HG03565 (cell line): ENCODE data around the gene ZNF575.
"Not testable (repeated sequence)": the region's sequence is repeated elsewhere in the genome, so short reads cannot be mapped to it uniquely, and the experiment has no call there.

Source experiments
- ATAC-seq: cut with Tn5 transposase; IDR thresholded peaks from one replicate; pipeline ENCODE4 v1.9.1; 2021; ENCODE audit warnings: mild to moderate bottlenecking, moderate library complexity; ENCODE audit not compliant: unreplicated experiment

Gene ZNF575

DNA sequence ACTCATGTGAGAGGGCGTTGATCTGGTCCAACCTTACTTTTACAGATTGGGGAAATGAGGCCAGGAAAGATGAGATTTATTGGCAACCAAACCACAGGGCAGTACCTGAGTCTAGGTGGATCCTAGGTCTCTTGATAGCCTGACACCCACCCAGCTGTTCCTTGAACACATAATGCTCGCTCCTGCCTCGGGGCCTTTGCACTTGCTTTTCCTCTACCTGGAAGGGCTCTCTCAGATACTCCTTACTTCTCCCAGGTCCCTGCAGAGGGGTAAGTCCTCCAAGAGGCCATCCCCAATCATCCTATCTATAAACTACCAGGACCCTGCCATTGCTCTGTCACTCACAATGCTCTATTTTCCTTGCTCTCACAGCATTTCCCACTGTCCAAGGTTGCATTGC is 7.4 kb downstream of the ZNF575 start:
- ATAC-seq, result no peak

DNA sequence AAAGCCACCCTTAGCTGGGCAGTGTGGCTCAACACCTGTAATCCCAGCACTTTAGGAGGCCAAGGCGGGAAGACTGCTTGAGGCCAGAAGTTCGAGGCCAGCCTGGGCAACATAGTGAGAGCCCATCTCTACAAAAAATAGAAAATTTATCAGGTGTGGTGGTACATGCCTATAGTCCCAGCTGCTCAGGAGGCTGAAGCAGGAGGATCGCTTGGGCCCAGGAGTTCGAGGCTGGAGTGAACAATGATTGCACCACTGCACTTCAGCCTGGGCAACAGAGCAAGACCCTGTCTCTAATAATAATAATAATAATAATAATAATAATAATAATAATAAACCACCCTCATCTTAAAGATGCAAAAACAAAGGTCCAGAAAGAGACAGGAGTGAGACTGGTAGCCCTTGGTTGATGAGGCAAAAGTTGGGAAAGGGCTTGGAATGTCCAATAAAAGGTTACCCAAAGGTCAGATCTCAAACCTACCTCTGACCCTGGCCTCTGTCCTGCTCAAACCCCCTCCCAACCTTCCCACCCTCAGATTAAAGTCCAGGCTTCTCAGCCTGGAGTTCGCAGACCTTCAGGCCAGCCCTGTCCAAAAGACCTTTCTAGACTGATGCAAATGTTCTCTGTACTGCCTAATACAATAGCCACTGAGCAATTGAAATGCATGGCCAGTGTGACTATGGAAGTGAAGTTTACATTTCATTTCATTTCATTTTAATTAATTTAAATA is 9.1 kb downstream of the ZNF575 start:
- ATAC-seq, result no peak

DNA sequence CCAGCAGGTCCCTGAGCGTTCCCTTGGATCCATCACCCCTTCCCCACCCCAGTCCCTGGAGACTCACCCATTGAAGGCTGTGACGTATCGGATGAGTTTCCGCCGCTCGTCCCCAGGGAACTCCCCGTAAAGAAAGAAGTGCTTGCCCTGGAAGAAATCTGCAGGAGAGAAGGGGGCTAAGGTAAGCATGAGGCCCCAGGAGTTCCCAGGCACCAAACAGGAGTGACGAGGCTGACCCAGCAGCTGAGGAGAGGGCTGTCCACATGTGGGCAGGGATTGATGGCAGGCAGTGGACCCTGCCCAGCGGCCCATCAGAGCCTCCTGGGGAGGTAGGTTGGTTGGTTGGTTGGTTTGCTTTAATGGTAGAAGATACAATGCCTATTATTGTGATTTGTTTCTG is 11.1 kb downstream of the ZNF575 start:
- ATAC-seq, result no peak

DNA sequence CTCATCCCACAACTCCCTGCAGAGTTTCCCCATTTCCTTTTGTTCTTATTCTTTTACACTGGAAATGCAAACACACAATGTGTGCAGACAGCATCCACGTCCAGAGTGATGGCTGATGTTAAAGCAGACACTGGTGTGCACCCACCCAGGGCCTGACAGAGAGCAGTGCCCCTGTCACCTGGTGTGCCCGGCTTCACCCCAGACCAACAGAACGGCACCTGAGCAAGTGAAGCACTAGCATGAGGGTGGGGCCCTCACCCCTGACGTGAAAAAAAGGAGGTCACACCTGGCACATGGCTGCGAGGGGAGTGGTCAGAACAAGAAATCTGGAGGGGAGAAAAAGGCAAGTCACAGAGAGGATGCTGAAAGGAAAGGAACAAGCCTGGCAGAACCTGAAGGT is 12.3 kb downstream of the ZNF575 start:
- no peak for ATAC-seq

DNA sequence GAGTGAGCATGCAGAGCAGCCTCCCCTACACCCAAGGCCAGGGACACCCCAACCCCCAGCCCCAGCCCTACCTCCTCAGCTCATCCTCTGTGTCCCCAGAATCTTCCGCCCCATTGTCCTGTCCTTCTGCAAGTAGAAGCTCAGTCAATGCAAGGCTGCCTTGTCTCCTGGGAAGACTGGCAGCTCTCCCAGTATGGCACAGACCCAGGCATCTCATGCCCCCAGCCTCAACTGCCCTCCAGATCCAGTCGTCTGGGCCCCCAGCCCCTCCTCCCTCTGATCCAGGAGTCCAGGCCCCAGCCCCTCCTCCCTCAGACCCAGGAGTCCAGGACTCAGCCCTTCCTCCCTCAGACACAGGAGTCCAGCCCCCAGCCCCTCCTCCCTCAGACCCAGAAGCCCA is 13.0 kb downstream of the ZNF575 start:
- ATAC-seq, result no peak

DNA sequence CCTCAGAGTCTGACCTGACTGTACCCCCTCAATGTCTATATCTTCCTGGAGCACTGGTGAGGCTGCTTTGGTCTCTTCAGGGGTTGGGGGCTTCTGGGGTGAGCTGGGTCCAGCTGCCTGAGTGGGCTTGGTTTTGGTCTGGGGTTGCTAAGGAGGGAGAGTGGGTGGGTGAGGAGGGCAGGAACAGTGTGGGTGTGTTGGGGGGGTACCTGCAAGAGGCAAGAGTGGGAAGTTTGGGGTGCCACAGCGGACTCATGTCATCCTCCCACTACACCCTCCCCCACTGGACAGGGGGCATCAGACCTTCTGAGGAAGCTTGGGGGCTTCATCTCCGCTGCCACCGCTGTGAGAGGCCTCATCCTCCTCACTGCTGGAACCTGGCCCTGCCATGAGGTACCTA is 13.6 kb downstream of the ZNF575 start:
- no peak for ATAC-seq

DNA sequence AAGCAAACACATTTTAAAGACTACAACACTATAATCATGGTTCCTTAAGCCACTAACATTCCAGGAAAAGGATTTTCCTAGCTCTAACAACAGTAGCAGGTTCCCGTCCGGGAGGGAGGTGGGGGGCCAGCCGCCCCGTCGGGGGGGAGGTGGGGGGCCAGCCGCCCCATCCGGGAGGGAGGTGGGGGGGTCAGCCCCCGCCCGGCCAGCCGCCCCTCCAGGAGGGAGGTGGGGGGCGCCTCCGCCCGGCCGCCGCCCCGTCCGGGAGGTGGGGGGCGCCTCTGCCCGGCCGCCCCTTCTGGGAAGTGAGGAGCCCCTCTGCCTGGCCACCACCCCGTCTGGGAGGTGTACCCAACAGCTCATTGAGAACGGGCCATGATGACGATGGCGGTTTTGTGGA is 14.9 kb downstream of the ZNF575 start:
- not testable (repeated sequence) for ATAC-seq

DNA sequence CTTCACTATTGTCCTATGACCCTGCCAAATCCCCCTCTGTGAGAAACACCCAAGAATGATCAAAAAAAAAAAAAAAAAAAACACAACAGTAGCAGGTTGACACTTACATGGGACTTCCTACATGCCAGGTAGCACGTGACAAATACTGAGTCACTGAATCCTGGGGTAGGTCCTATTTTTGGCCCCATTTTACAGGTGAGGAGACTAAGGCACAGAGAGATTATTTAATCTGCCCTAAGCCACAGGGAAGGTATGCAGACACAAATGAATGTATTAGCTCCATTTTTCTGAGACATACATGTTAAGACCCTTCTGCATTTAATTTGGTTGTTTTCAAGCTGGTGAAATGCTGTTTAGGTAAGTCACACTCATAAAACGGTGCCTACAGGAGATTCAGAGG is 15.7 kb downstream of the ZNF575 start:
- no peak for ATAC-seq

DNA sequence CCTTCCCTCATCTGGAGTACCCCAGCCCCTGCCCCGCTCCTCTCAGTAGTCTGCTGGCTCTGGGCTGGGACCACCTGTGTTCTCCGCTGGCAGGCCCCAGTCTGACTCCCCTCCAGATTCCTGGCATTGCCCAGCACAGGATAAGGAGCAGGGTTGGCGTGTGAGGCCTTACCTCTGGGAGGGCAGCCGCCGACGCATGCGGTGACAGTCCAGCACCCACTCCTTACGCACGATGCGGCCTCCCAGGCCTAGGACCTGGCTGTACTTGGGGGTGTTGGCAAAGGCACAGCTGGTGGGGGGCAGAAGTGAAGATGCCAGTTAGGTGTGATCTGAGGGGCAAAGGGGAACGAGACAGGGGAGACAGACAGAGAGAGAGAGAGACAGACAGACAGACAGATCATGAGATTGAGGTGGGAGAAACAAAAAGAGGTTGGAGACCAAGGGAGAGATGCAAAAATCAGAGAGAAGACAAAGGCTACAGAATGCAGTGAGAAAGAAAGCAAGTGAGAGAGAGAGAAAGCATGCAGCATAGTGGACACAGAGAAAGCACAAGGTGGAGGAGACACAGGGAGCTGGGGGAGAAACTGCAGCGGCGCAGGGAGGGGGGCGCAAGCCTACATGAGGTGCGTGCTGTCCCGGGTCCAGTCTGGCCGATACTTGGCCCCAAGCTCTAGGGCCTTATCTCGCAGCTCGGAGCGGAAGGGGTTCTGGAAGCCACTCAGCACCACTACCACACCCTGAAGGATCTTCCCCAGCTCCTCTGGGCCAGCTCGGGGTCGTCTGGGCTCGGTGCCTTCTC is 18.6 kb downstream of the ZNF575 start:
- no peak for ATAC-seq

DNA sequence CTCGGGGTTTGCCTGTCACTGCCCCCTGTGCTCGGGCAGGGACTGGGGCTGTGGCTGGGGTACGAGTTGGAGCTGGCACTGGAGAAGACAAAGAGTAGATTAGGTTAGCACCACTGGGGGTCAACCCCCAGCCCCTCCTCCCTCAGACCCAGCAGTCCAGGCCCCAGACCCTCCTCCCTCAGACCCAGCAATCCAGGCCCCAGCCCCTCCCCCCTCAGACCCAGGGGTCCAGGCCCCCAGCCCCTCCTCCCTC is 19.1 kb downstream of the ZNF575 start:
- no peak for ATAC-seq

DNA sequence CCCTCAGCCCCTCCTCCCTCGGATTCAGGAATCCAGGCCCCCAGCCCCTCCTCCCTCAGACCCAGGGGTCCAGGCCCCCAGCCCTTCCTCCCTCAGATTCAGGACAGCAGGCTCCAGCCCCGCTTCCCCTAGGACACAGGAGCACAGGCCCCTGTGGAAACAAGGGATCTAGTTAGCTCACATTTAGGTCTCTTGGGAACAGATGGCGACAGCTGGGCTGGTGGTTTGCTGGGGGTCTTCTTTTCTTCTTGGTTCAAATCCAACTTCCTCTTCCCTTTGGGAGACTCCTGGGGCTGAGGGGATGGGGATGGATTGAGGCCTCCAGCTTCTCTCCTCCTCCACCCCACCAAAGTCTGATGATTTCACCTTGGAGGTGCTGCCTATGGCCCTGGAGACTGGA is 19.6 kb downstream of the ZNF575 start:
- no peak for ATAC-seq

DNA sequence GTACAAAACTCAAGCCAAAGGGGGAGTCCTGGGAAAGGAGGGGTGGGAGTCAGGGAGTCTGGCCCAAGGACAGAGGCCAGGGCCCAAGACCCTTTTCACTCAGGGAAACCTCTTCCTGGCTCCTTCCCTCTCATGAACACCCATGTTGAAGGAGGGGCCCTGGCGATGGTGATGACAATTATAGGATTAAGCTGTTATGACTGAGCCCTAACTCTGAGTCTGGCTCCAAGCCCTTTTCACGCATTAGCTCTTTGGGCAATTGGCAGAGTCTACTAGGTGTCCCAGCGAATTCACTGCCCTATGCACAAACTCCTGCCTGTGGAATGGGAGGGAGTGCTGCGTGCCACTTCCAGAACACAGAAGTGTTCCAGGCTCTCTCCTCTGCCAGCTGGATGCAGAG is 20.7 kb downstream of the ZNF575 start:
- no peak for ATAC-seq

DNA sequence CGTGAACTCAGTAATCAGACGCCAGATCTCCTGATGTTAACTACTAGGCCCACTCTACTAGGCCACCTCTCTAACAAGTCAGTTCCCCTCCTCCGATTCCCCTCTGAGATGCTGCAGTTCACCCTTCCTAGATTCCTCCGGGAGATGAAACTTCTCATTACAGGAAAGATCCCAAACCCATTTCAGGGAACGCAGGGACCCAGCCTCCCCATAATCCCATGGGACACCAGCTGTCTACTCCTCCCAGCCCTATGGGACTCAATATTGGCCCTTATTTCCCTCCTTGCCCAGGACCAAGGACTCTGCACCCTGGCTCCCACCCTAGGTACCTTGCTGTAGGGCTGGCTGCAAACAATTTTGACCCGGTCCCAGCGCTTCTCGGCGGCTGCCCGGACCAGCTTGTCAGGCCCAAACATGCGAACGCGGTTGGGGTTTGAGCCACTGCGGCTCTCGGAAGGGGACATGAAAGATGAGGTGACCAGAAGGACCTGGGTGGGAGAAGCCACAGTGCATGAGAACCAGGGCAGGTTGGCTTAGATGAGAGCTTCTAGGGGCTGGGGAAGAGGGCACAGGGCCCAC is 21.4 kb downstream of the ZNF575 start:
- ATAC-seq, result no peak

DNA sequence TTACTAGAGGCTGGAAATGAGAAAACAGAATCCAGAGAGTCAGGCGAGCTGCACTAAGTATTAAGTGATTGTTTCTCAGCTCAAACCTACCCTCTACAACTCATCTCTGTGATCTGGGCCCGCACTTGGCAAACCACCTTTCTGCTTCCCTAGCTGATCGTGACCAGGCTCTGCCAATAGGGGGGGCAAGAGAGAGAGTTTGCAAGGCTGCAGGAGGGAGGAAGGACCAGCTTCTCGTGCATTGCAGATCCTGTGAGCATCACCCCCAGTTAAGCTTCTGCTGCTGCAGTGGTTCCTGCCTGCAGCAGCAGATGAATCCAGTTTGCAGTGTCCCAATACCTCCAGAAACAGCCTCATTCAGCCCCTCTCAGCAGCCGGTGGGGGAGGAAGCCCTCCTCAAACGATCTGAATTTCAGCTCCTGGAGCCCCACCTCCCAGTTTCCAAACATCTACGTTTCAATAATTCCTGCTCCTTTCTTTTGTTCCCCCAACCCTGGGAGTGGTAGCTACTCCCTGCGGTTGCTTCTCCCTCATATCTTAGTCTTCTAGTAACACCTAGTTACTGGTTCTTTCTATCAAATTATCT is 22.3 kb downstream of the ZNF575 start:
- no peak for ATAC-seq

DNA sequence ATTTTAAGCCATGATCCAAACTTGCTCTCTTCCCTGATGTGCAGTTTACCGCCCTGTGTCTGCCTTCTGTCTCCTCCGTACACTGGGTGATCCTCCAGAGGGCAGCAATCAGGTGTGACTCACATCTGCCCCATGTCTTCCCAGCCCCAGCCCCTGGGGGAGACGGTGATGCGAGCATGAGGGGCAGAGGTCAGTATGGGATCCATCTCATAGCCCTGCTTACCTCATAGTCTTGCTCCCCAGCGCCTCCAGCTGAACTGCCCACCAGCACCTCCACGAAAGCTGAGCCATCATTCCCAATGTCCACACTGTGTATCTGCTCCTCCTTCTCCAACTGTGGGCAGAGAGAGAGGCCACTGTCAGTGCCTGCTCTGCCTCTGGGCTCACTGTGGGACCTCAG is 27.7 kb downstream of the ZNF575 start:
- no peak for ATAC-seq

DNA sequence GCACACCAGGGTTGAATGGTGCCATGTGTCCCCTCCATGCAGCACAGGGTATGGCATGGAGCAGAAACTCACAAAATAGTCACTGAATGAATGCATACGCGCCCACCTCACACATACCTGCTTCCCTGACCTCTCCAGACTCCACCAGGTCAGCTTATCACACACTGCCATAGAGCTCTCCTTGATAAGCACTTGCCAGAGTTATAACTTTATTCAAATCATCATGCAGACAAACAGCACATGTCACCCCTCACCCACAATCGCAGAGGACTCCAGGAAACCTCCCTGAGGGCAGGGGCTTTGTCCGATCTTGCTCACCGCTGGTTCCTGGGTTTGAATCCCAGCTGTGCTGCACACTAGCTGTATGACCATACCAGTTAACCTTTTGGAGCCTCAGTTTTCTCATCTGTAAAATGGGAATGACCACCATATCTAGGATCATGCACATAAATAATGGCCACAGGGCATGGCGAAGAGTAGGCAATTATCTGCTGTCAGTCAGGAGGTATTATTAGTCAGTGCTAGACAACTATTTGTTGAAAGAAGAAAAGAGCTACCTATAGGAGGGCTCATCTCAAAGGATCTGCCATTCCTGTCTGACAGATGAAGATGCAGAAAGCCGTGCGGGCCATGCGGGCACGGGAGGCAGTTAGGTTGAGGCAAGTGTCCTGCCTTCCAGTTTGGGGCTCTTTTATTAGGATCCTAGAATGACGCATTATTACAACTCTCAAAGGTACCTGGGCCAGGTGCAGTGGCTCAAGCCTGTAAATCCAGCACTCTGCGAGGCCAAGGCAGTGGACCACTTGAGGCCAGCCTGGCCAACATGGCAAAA is 28.4 kb downstream of the ZNF575 start:
- ATAC-seq, result no peak

DNA sequence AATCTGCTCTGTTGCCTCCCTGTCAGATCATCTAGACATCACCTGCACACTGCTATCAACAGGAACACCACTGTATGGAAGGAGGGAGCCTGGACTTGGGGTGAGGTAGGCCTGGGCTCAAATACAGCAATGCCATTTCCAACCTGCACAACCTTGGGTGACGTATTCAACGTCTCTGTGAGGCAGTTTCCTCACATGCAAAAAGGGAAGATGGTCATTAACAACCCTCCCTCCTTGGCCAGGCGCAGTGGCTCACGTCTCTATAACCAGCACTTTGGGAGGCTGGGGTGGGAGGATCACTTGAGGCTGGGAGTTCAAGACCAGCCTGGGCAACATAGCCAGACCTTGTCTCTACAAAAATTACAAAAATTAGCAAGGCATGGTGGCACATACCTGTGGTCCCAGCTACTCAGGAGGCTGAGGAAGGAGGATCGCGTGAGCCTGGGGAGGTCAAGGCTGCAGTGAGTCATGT is 29.3 kb downstream of the ZNF575 start:
- ATAC-seq, result no peak

DNA sequence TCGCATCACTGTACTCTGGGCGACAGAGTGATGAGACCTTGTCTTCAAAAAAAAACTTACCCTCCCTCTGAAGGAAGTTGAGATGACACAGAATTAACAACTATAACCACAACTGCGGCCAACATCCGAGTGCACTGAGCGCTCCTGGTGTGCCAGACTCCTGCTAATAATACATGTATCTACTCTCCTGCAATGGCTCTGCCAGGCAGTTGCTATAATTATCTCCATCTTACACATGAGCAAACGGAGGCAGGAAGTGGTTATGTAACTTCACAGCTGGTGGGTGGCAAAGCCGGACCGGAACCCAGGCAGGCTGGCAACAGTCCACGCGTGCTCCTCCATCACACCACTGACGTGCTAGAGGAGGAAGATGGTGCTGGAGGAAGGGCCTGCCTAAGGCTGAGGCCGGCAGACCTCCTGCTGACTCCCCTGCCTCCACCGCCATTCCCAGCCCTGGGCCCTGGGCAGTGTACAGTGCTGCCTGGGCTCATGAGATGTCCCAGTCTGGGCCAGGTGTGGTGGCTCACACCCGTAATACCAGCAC is 29.8 kb downstream of the ZNF575 start:
- ATAC-seq, result peak; percentile 65

DNA sequence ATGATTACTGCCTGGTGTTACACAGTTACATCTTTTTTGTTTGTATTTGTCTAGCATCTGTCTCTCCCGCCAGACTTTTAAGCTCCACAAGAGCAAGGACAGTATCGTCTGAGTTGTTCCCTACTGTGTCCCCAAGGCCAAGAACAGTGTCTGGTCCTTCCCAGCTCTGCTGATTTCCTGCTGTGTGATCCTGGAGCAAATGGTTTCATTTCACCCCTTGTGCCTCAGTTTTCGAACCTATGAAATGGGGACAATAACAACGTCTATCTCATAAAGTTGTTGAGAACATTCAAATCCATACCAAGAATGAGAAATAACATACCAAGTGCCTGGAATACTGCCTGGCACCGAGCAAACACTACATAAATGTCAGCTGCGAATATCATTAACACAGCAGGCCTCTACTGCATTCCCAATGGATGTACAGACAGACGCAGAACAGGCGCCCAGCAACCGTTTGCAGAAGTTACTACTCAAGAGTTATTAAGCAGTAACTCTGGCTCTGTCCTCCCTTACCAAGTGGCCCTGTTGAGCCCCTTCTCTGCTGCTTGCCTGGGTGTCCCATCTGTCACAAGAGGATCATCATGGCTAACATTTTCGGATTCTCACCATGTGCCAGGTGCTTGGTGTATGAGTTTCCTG is 30.9 kb downstream of the ZNF575 start:
- ATAC-seq, result no peak

DNA sequence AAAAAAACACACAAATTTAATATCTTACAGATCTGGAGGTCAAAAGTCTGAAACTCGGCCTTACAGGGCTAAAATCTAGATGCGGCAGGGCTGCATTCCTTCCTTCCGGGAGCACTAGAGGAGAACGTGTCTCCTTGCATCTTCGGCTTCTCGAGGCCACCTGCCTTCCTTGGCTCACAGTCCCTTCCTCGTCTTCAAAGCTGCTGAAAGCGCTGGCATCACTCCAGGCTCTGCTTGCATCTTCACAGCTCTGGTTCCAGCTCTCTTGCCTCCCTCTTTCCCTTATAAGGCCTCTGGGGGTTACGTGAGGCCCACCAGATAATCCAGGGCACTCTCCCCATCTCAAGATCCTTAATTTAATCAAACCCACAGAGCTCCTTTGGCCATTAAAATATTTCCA is 31.8 kb downstream of the ZNF575 start:
- no peak for ATAC-seq
